Keratinocyte (primary cell): ENCODE data around the gene KCNG3.

Experiments
- EZH2 ChIP-seq: IDR thresholded peaks from one replicate; pipeline ENCODE4 v1.6.1; 2012; ENCODE audit warnings: inconsistent platforms, mild to moderate bottlenecking, low read length, moderate library complexity
- TF ChIP-seq, protein P1 (sequence below), 3 experiments: IDR thresholded peaks in 1 of 3; conservative IDR thresholded peaks in 1 of 3; optimal IDR thresholded peaks in 1 of 3; 2 replicates in 2 of 3; 3 replicates in 1 of 3; pipeline versions ENCODE3 to v1.5.1; 2011; ENCODE audit warnings: low read length in 3 of 3, mild to moderate bottlenecking in 3 of 3, moderate library complexity in 2 of 3, control low read depth in 1 of 3, inconsistent platforms in 1 of 3; ENCODE audit not compliant: insufficient read depth in 2 of 3; ENCODE audit errors: extremely low read depth in 1 of 3

DNA sequence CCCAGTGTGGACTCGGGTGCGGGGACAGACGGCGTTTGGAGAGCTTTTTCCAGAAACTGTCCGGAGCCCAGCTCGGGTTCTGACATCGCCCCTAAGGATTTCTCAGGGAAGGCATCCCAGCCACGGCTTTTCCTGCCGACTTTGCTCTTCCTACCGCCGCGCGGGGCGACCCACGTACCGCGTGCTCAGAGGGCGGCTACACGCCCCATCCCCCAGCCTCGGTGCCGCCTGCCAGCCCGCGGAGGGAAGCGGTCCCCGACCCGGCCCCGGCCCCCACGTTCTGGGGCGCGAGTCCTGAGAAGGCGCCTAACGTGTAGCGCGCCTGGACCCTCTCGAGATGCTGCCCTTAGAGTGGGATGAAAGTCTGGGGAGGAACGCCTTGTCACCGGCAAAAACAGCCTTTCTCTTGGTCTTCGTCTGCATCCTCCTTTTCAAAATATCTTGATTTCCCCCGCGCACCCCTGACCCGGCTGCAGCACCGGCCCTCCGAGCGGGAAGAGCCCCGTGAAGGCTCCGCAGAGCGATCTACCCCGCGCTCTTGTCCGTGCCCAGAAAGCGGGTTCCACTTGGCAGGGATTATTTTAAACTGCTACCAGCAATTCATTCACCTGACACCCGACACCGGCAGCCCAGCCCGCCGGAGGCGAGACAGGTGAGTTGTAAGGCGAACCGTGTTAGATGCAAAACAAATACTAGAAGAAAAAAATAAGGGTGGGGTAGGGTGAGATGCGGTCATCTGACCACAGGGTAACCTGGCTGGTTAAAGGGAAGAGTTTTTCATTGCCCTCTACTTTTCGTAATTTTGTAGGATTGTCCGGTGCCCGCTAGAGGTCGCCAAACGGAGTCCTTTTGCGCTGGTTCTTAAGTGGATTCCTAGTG lies 812 bp upstream of the KCNG3 start:
- TF ChIP-seq, protein P1, sequence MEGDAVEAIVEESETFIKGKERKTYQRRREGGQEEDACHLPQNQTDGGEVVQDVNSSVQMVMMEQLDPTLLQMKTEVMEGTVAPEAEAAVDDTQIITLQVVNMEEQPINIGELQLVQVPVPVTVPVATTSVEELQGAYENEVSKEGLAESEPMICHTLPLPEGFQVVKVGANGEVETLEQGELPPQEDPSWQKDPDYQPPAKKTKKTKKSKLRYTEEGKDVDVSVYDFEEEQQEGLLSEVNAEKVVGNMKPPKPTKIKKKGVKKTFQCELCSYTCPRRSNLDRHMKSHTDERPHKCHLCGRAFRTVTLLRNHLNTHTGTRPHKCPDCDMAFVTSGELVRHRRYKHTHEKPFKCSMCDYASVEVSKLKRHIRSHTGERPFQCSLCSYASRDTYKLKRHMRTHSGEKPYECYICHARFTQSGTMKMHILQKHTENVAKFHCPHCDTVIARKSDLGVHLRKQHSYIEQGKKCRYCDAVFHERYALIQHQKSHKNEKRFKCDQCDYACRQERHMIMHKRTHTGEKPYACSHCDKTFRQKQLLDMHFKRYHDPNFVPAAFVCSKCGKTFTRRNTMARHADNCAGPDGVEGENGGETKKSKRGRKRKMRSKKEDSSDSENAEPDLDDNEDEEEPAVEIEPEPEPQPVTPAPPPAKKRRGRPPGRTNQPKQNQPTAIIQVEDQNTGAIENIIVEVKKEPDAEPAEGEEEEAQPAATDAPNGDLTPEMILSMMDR (optimal IDR thresholded peaks at IDR 0.05 in 1 of 3, IDR thresholded peaks at IDR 0.05 in 1 of 3, conservative IDR thresholded peaks at IDR 0.05 in 1 of 3; ENCODE audit: extremely low read depth in 1 of 3, insufficient read depth in 2 of 3, low read length in 3 of 3) = peak; percentile 74 to 87 (median 82)
- TF ChIP-seq EZH2 = peak; percentile 62
